Measurements from ENCODE around the gene MDM1.

DNA sequence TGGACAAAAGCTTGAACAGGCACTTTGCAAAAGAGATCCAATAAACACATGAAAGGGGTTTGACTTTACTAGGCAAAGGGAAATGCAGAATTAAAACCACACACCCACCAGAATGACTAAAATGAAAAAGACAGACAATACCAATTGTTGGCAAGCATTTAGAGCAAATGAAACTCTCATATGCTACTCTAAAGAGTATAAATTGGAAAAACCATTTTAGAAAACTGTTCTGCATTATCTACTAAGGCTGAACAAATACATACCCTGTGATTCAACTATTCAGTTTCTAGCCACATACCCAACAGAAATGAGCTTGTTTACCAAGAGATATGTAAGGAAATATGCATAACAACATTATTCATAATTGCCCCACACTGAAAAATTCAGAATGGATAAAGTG lies 70.3 kb downstream of the MDM1 start:
- TF ChIP-seq, protein P1, sequence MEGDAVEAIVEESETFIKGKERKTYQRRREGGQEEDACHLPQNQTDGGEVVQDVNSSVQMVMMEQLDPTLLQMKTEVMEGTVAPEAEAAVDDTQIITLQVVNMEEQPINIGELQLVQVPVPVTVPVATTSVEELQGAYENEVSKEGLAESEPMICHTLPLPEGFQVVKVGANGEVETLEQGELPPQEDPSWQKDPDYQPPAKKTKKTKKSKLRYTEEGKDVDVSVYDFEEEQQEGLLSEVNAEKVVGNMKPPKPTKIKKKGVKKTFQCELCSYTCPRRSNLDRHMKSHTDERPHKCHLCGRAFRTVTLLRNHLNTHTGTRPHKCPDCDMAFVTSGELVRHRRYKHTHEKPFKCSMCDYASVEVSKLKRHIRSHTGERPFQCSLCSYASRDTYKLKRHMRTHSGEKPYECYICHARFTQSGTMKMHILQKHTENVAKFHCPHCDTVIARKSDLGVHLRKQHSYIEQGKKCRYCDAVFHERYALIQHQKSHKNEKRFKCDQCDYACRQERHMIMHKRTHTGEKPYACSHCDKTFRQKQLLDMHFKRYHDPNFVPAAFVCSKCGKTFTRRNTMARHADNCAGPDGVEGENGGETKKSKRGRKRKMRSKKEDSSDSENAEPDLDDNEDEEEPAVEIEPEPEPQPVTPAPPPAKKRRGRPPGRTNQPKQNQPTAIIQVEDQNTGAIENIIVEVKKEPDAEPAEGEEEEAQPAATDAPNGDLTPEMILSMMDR (IDR thresholded peaks at IDR 0.05) = no peak
- no peak for TF ChIP-seq POLR2A (IDR thresholded peaks at IDR 0.05)
